IMR-90 (cell line): ENCODE measurements around the gene PARP12. TPM values are rescaled to one million over a fixed set of nuclear protein-coding genes. Genes with fewer than 3 reads are reported as not detected.

Source experiments
- ATAC-seq: fragments of 200-7000 bp; cut with Tn5 transposase; 2 replicates; pipeline ENCODE4 v1.9.1; 2020; ENCODE audit warnings: low read depth, mild to moderate bottlenecking, moderate library complexity
- BruUV-seq: library from RNA; stranded (reverse); fragments of 400-500 nt; replicated peaks from 2 replicates; lab custom pipeline; 2021; lab: Mats Ljungman, UMichigan
- CTCF ChIA-PET: fragments of 300-600 bp; formaldehyde crosslinking; extraction: SDS; loops from one replicate; lab custom pipeline; 2021; ENCODE audit warnings: antibody characterized with exemption; lab: Yijun Ruan, JAX
- POLR2A ChIA-PET: fragments of 300-600 bp; sonication (Branson Sonifier 250); formaldehyde crosslinking; loops from one replicate; lab custom pipeline; 2022; ENCODE audit warnings: antibody characterized with exemption; ENCODE audit not compliant: unreplicated experiment; lab: Charles Lee
- DNase-seq: peaks from one replicate; pipeline ENCODE4 v3.0.0; 2013
- H2AFZ ChIP-seq: replicated peaks from 2 replicates; pipeline ENCODE3; 2013; ENCODE audit warnings: low read length, mild to moderate bottlenecking; ENCODE audit not compliant: poor library complexity
- H2AK5ac ChIP-seq: 2 replicates; pipeline ENCODE4 v1.6.1; 2013; ENCODE audit warnings: low read depth, low read length, inconsistent platforms
- H2AK9ac ChIP-seq: replicated peaks from 2 replicates; pipeline ENCODE3; 2013; ENCODE audit warnings: mild to moderate bottlenecking, low read depth, low read length, moderate library complexity; ENCODE audit not compliant: poor library complexity
- H2BK120ac ChIP-seq: 2 replicates; pipeline ENCODE4 v1.6.1; 2013; ENCODE audit warnings: low read depth, low read length, inconsistent platforms
- H2BK15ac ChIP-seq: 3 replicates; pipeline ENCODE4 v1.6.1; 2013; ENCODE audit warnings: low read depth, low read length, inconsistent platforms
- H2BK20ac ChIP-seq: 2 replicates; pipeline ENCODE4 v1.6.1; 2013; ENCODE audit warnings: low read depth, mild to moderate bottlenecking, inconsistent platforms, low read length, moderate library complexity
- H2BK5ac ChIP-seq: 2 replicates; pipeline ENCODE4 v1.6.1; 2013; ENCODE audit warnings: mild to moderate bottlenecking, low read depth, low read length, inconsistent platforms; ENCODE audit not compliant: poor library complexity, severe bottlenecking
- H3K14ac ChIP-seq: replicated peaks from 2 replicates; pipeline ENCODE4 v1.6.1; 2013; ENCODE audit warnings: low read depth, low read length, inconsistent platforms
- H3K18ac ChIP-seq: 2 replicates; pipeline ENCODE4 v1.6.1; 2013; ENCODE audit warnings: low read depth, low read length, control low read depth
- H3K23ac ChIP-seq: 2 replicates; pipeline ENCODE4 v1.6.1; 2013; ENCODE audit warnings: low read depth, low read length, inconsistent platforms
- H3K27ac ChIP-seq: 2 replicates; pipeline ENCODE4 v1.5.1; 2013; ENCODE audit warnings: mild to moderate bottlenecking, control low read depth, low read length; ENCODE audit not compliant: insufficient read depth
- H3K27me3 ChIP-seq: 2 replicates; pipeline ENCODE4 v1.6.1; 2013; ENCODE audit warnings: low read length; ENCODE audit not compliant: control insufficient read depth, insufficient read depth
- H3K36me3 ChIP-seq: 2 replicates; pipeline ENCODE4 v1.6.1; 2013; ENCODE audit warnings: low read length, mixed read lengths; ENCODE audit not compliant: control insufficient read depth, insufficient read depth
- H3K4ac ChIP-seq: 2 replicates; pipeline ENCODE4 v1.6.1; 2013; ENCODE audit warnings: low read depth, low read length, inconsistent platforms
- H3K4me1 ChIP-seq: 2 replicates; pipeline ENCODE4 v1.6.1; 2013; ENCODE audit warnings: low read length, mixed read lengths; ENCODE audit not compliant: control insufficient read depth, insufficient read depth
- H3K4me2 ChIP-seq: 2 replicates; pipeline ENCODE4 v1.6.1; 2013; ENCODE audit warnings: low read depth, mild to moderate bottlenecking, control low read depth, low read length, moderate library complexity
- H3K4me3 ChIP-seq: 2 replicates; pipeline ENCODE4 v1.5.1; 2013; ENCODE audit warnings: low read depth, mild to moderate bottlenecking, control low read depth, low read length, moderate library complexity; ENCODE audit not compliant: insufficient read depth
- H3K56ac ChIP-seq: 2 replicates; pipeline ENCODE4 v1.6.1; 2013; ENCODE audit warnings: low read length, inconsistent platforms; ENCODE audit not compliant: insufficient read depth; ENCODE audit errors: extremely low read depth
- H3K79me1 ChIP-seq, 2 experiments: 2 replicates each; pipeline ENCODE4 v1.6.1; 2013; ENCODE audit warnings: low read length in 2 of 2, inconsistent platforms in 1 of 2, low read depth in 1 of 2
- H3K9ac ChIP-seq: 2 replicates; pipeline ENCODE4 v1.6.1; 2013; ENCODE audit warnings: low read depth, low read length, control low read depth
- H3K9me1 ChIP-seq: 2 replicates; pipeline ENCODE4 v1.6.1; 2013; ENCODE audit warnings: low read length, inconsistent platforms; ENCODE audit not compliant: insufficient read depth
- H3K9me3 ChIP-seq: 2 replicates; pipeline ENCODE4 v1.6.1; 2013; ENCODE audit warnings: low read length; ENCODE audit not compliant: control insufficient read depth, insufficient read depth
- H4K20me1 ChIP-seq: 2 replicates; pipeline ENCODE4 v1.6.1; 2013; ENCODE audit warnings: low read length, inconsistent platforms; ENCODE audit not compliant: insufficient read depth
- H4K5ac ChIP-seq: 2 replicates; pipeline ENCODE4 v1.6.1; 2013; ENCODE audit warnings: mild to moderate bottlenecking, low read depth, low read length, control low read depth
- H4K8ac ChIP-seq, 2 experiments: 2 replicates each; pipeline ENCODE4 v1.6.1; 2013; ENCODE audit warnings: low read depth in 2 of 2, low read length in 2 of 2, control low read depth in 1 of 2, inconsistent platforms in 1 of 2
- H4K91ac ChIP-seq: 2 replicates; pipeline ENCODE4 v1.6.1; 2013; ENCODE audit warnings: low read depth, low read length, inconsistent platforms; ENCODE audit not compliant: insufficient read depth
- CEBPB ChIP-seq: IDR thresholded peaks from 2 replicates; pipeline ENCODE4 v1.6.1; 2012; ENCODE audit warnings: low read depth, low read length, improper control_type of control experiment
- CTCF ChIP-seq: conservative IDR thresholded peaks from 2 replicates; pipeline ENCODE4 v1.5.1; 2012; ENCODE audit warnings: mild to moderate bottlenecking, low read depth, low read length, improper control_type of control experiment
- FOS ChIP-seq: fragments of 150-350 bp; IDR thresholded peaks from 2 replicates; pipeline ENCODE4 v1.6.1; 2016; ENCODE audit warnings: low read depth, low read length
- MAFK ChIP-seq: IDR thresholded peaks from 2 replicates; pipeline ENCODE4 v1.6.1; 2012; ENCODE audit warnings: low read depth, low read length, improper control_type of control experiment
- MAZ ChIP-seq: IDR thresholded peaks from 2 replicates; pipeline ENCODE4 v1.6.1; 2012; ENCODE audit warnings: low read depth, mild to moderate bottlenecking, low read length, improper control_type of control experiment, moderate library complexity, borderline replicate concordance
- MXI1 ChIP-seq: IDR thresholded peaks from 2 replicates; pipeline ENCODE4 v1.6.1; 2012; ENCODE audit warnings: low read depth, mild to moderate bottlenecking, low read length, moderate library complexity, borderline replicate concordance
- USF2 ChIP-seq: fragments of 150-350 bp; IDR thresholded peaks from 2 replicates; pipeline ENCODE4 v1.6.1; 2017; ENCODE audit warnings: mild to moderate bottlenecking, antibody characterized with exemption, low read length, low read depth
- WGBS, 2 experiments: methylation state at CpG; one replicate each; pipeline versions ENCODE4 v1.1.5 to v1.1.7; 2013; ENCODE audit warnings: missing lambda C conversion rate in 2 of 2; ENCODE audit not compliant: insufficient read length in 1 of 2; ENCODE audit errors: extremely low coverage in 2 of 2; 5-methylcytosine and 5-hydroxymethylcytosine counted together
- dilution Hi-C: fragments of 300-500 bp; cut with HindIII; formaldehyde crosslinking; loops from one replicate; pipeline ENCODE4 v1.14.3; 2018; ENCODE audit warnings: low sequenced_read_pairs; ENCODE audit not compliant: unreplicated experiment
- in situ Hi-C: fragments of 300-500 bp; cut with MboI; formaldehyde crosslinking; loops from 3 replicates; pipeline ENCODE4 v1.14.3; 2019; ENCODE audit warnings: low sequenced_read_pairs, inconsistent platforms, mixed read lengths
- intact Hi-C: fragments of 100-400 bp; cut with micrococcal nuclease; formaldehyde crosslinking; loops from 2 replicates; pipeline ENCODE4 v1.10.0; 2022
- polyA plus RNA-seq, 3 experiments: library from polyadenylated mRNA; depleted of rRNA; stranded (reverse); fragments of >200 nt; gene quantifications; 2 replicates each; pipeline ENCODE4 v1.2.3, GENCODE V29; 2012; ENCODE audit warnings: low replicate concordance in 1 of 3
- total RNA-seq: library from RNA; depleted of rRNA; stranded (reverse); fragments of >200 nt; gene quantifications from 2 replicates; pipeline ENCODE4 v1.2.3, GENCODE V29; 2012
- TF ChIP-seq, protein P1 (sequence below): fragments of 150-350 bp; IDR thresholded peaks from 2 replicates; pipeline ENCODE4 v1.6.1; 2016; ENCODE audit warnings: low read depth, mild to moderate bottlenecking, low read length, moderate library complexity, borderline replicate concordance

PARP12 gene
- total and polyA plus RNA-seq, 2 of the 4 experiments (the other 2 are of a cell fraction): 7.2 to 11.3 TPM

GRCh38 chr7:140028311-140028710 lies 34.4 kb downstream of the PARP12 start:
- H3K36me3 ChIP-seq: peaks cover 14% of the 10 kb centered on the region
- no peaks in the 10 kb centered on the region for H3K79me1 ChIP-seq
- no peak overlapping the region for H2BK20ac ChIP-seq
- H4K91ac ChIP-seq: no peak overlapping the region
- H3K27me3 ChIP-seq: no peaks in the 10 kb centered on the region
- peaks cover 1% of the 10 kb centered on the region; the same call in 1 of the 2 replicates for H3K4me1 ChIP-seq
- TF ChIP-seq CTCF (no peak), MAFK (no peak), CEBPB (no peak), FOS (no peak), MXI1 (no peak), MAZ (no peak), USF2 (no peak)
- TF ChIP-seq, protein P1, sequence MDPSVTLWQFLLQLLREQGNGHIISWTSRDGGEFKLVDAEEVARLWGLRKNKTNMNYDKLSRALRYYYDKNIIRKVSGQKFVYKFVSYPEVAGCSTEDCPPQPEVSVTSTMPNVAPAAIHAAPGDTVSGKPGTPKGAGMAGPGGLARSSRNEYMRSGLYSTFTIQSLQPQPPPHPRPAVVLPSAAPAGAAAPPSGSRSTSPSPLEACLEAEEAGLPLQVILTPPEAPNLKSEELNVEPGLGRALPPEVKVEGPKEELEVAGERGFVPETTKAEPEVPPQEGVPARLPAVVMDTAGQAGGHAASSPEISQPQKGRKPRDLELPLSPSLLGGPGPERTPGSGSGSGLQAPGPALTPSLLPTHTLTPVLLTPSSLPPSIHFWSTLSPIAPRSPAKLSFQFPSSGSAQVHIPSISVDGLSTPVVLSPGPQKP: no peak
- H4K8ac ChIP-seq: no peak overlapping the region
- in situ Hi-C loops: no loop called here
- BruUV-seq: no TSS peak
- H4K20me1 ChIP-seq: no peaks in the 10 kb centered on the region
- H3K4me2 ChIP-seq: no peak overlapping the region
- H3K4ac ChIP-seq: no peak overlapping the region
- no peak overlapping the region for H3K4me3 ChIP-seq
- no CpG with 5 or more reads among the region's 4 CpGs for WGBS, 2 experiments
- H3K23ac ChIP-seq: no peak overlapping the region
- H2BK15ac ChIP-seq: no peak overlapping the region
- H3K9ac ChIP-seq: no peak overlapping the region
- H2AFZ ChIP-seq: no peak overlapping the region
- no peak for DNase-seq
- no peak overlapping the region for H2AK5ac ChIP-seq
- H2BK5ac ChIP-seq: no peak overlapping the region
- CTCF ChIA-PET: no interaction called here
- no peak for ATAC-seq
- POLR2A ChIA-PET: no interaction called here
- intact Hi-C loops: no loop called here
- H3K56ac ChIP-seq: no peak overlapping the region
- dilution Hi-C loops: no loop called here
- H3K27ac ChIP-seq: no peak overlapping the region
- no peak overlapping the region for H2AK9ac ChIP-seq
- H3K9me1 ChIP-seq: peaks cover 9% of the 10 kb centered on the region
- H3K14ac ChIP-seq: 0 out of 2 replicates have a peak overlapping the region, but pooled peaks have one; percentile 13
- no peak overlapping the region for H3K18ac ChIP-seq
- no peaks in the 10 kb centered on the region for H3K9me3 ChIP-seq
- H4K5ac ChIP-seq: no peak overlapping the region
- no peak overlapping the region for H2BK120ac ChIP-seq
